Sigmoid colon (tissue), 4 donors: Measurements from ENCODE around the gene KRT73.

ENCODE experiments used
- CTCF ChIP-seq, 4 experiments: fragments of 450-650 bp in 3 of 4; fragments of 200-600 bp in 1 of 4; IDR thresholded peaks; one replicate each; pipeline ENCODE4 v1.5.1; 2016 to 2019; ENCODE audit warnings: antibody characterized with exemption in 4 of 4, mild to moderate bottlenecking in 3 of 4, moderate library complexity in 2 of 4
- POLR2A ChIP-seq, 2 donors: fragments of 450-650 bp; IDR thresholded peaks; one replicate each; pipeline ENCODE4 v1.6.1; 2016; ENCODE audit warnings: antibody characterized with exemption in 2 of 2, mild to moderate bottlenecking in 2 of 2, moderate library complexity in 2 of 2
- POLR2AphosphoS5 ChIP-seq, 4 donors: sonication (generic); formaldehyde crosslinking; IDR thresholded peaks; one replicate each; pipeline ENCODE4 v1.6.1; 2017; ENCODE audit warnings: antibody characterized with exemption in 4 of 4

GRCh38 chr12:52647601-52648000 lies 29.2 kb upstream of the KRT73 start:
- no peak for TF ChIP-seq POLR2A (IDR thresholded peaks at IDR 0.05)
- TF ChIP-seq POLR2AphosphoS5 (IDR thresholded peaks at IDR 0.05), result no peak
- no peak for TF ChIP-seq CTCF (IDR thresholded peaks at IDR 0.05)
